Hepatocyte (in vitro differentiated cells): ENCODE data around the gene P4HA1. TPM values are rescaled to one million over a fixed set of nuclear protein-coding genes. Genes with fewer than 3 reads are reported as not detected.

Experiments
- DNase-seq: peaks from one replicate; pipeline ENCODE4 v3.0.0-alpha.2; 2016; ENCODE audit warnings: low spot score
- H2AFZ ChIP-seq: fragments of 200-600 bp; sonication (generic); 2 replicates; pipeline ENCODE4 v1.6.0; 2016; ENCODE audit warnings: antibody characterized with exemption, mild to moderate bottlenecking
- H3K27ac ChIP-seq: fragments of 200-600 bp; sonication (generic); 2 replicates; pipeline ENCODE4 v1.5.1; 2016; ENCODE audit warnings: mild to moderate bottlenecking
- H3K27me3 ChIP-seq: fragments of 200-600 bp; sonication (generic); 2 replicates; pipeline ENCODE4 v1.6.1; 2016
- H3K36me3 ChIP-seq: fragments of 200-600 bp; sonication (generic); replicated peaks from 2 replicates; pipeline ENCODE4 v1.5.1; 2016; ENCODE audit warnings: low read depth; ENCODE audit not compliant: insufficient read depth
- H3K4me1 ChIP-seq: fragments of 200-600 bp; sonication (generic); 2 replicates; pipeline ENCODE4 v1.5.1; 2016; ENCODE audit warnings: mild to moderate bottlenecking, moderate library complexity; ENCODE audit not compliant: insufficient read depth
- H3K4me2 ChIP-seq: fragments of 200-600 bp; sonication (generic); 2 replicates; pipeline ENCODE4 v1.6.0; 2016
- H3K4me3 ChIP-seq: fragments of 200-600 bp; sonication (generic); 2 replicates; pipeline ENCODE4 v1.5.1; 2016; ENCODE audit warnings: mild to moderate bottlenecking
- H3K79me2 ChIP-seq: fragments of 200-600 bp; sonication (generic); 2 replicates; pipeline ENCODE4 v1.6.0; 2017; ENCODE audit warnings: mild to moderate bottlenecking
- H3K9me2 ChIP-seq: fragments of 200-600 bp; sonication (generic); replicated peaks from 2 replicates; pipeline ENCODE4 v1.6.0; 2017; ENCODE audit warnings: mild to moderate bottlenecking; ENCODE audit not compliant: insufficient read depth
- H3K9me3 ChIP-seq: fragments of 200-600 bp; sonication (generic); 2 replicates; pipeline ENCODE4 v1.5.1; 2016; ENCODE audit warnings: low read depth, mild to moderate bottlenecking
- H4K20me1 ChIP-seq: fragments of 200-600 bp; sonication (generic); 2 replicates; pipeline ENCODE4 v1.6.0; 2016; ENCODE audit warnings: mild to moderate bottlenecking; ENCODE audit not compliant: insufficient read depth, poor library complexity, severe bottlenecking
- CTCF ChIP-seq: fragments of 200-600 bp; sonication (generic); IDR thresholded peaks from 2 replicates; pipeline ENCODE4 v1.5.1; 2016; ENCODE audit warnings: antibody characterized with exemption, mild to moderate bottlenecking; ENCODE audit not compliant: poor library complexity
- EZH2 ChIP-seq: fragments of 200-600 bp; sonication (generic); IDR thresholded peaks from 2 replicates; pipeline ENCODE4 v1.6.1; 2016; ENCODE audit warnings: antibody characterized with exemption, mild to moderate bottlenecking, borderline replicate concordance
- EZH2phosphoT487 ChIP-seq: fragments of 200-600 bp; sonication (generic); IDR thresholded peaks from one replicate; pipeline ENCODE4 v1.6.1; 2018; ENCODE audit warnings: antibody characterized with exemption, mild to moderate bottlenecking, low read depth, moderate library complexity; ENCODE audit not compliant: unreplicated experiment, severe bottlenecking
- WGBS: methylation state at CpG from one replicate; pipeline ENCODE4 v1.1.6; 2016; ENCODE audit warnings: low lambda C conversion rate; ENCODE audit errors: missing lambda C conversion rate; 5-methylcytosine and 5-hydroxymethylcytosine counted together
- polyA plus RNA-seq: library from polyadenylated mRNA; unstranded; fragments of >200 nt; fragmentation: Nextera tagmentation; extraction: Ambion mirVana; gene quantifications from 2 replicates; pipeline ENCODE4 v1.2.1, GENCODE V29; 2016
- total RNA-seq: library from RNA; depleted of rRNA; stranded (reverse); fragments of >200 nt; gene quantifications from 2 replicates; pipeline ENCODE4 v1.2.3, GENCODE V29; 2014

P4HA1 gene
- total and polyA plus RNA-seq, 2 experiments from 2014 or later, result 140 to 145 TPM

- Histone ChIP-seq H3K9me3 (no peaks in the 10 kb centered on the region), H3K4me1 (peaks cover 15% of the 10 kb centered on the region), H3K4me3 (peak overlapping the region; percentile 60), H2AFZ (no peak overlapping the region), H3K4me2 (peak overlapping the region; percentile 77), H3K36me3 (no peaks in the 10 kb centered on the region), H3K9me2 (no peaks in the 10 kb centered on the region), H4K20me1 (peaks cover 5% of the 10 kb centered on the region), H3K79me2 (peaks cover 56% of the 10 kb centered on the region), H3K27me3 (no peaks in the 10 kb centered on the region), H3K27ac (peak overlapping the region; percentile 94)
- TF ChIP-seq EZH2 (no peak), EZH2phosphoT487 (no peak)
- DNase-seq, result peak; percentile 15
- 44% methylated on average over 2 of the region's 2 CpGs for WGBS
These were observed 2.5 kb downstream of the P4HA1 start for GRCh38 chr10:73093922-73094850.

- 98% methylated on average over 3 of the region's 3 CpGs for WGBS
- no peaks in the 10 kb centered on the region for H3K9me2 ChIP-seq
- TF ChIP-seq EZH2phosphoT487 (no peak), CTCF (no peak), EZH2 (no peak)
- no peaks in the 10 kb centered on the region for H3K27me3 ChIP-seq
- no peak for DNase-seq
- no peak overlapping the region for H2AFZ ChIP-seq
- peaks cover 14% of the 10 kb centered on the region for H3K4me1 ChIP-seq
- H3K79me2 ChIP-seq, result peaks cover 70% of the 10 kb centered on the region
- H3K36me3 ChIP-seq, result no peaks in the 10 kb centered on the region
- H3K4me2 ChIP-seq, result no peak overlapping the region
- peaks cover 13% of the 10 kb centered on the region for H4K20me1 ChIP-seq
- H3K27ac ChIP-seq, result no peak overlapping the region
- no peaks in the 10 kb centered on the region for H3K9me3 ChIP-seq
- no peak overlapping the region for H3K4me3 ChIP-seq
These were observed 3.8 kb downstream of the P4HA1 start for GRCh38 chr10:73092830-73093229.

GRCh38 chr10:73088304-73088703 is 8.4 kb downstream of the P4HA1 start:
- Histone ChIP-seq H3K4me2 (no peak overlapping the region), H3K36me3 (no peaks in the 10 kb centered on the region), H3K9me2 (no peaks in the 10 kb centered on the region), H3K4me3 (no peak overlapping the region), H3K9me3 (no peaks in the 10 kb centered on the region), H2AFZ (no peak overlapping the region), H3K27me3 (no peaks in the 10 kb centered on the region), H3K27ac (no peak overlapping the region), H4K20me1 (peaks cover 20% of the 10 kb centered on the region), H3K79me2 (peaks cover 97% of the 10 kb centered on the region), H3K4me1 (no peaks in the 10 kb centered on the region)
- no peak for TF ChIP-seq EZH2phosphoT487
- no peak for TF ChIP-seq CTCF
- no peak for TF ChIP-seq EZH2
- DNase-seq, result no peak

GRCh38 chr10:73086816-73087215 is 9.8 kb downstream of the P4HA1 start:
- no peak overlapping the region for H3K4me2 ChIP-seq
- 83% methylated on average over 4 of the region's 4 CpGs for WGBS
- H3K36me3 ChIP-seq, result no peaks in the 10 kb centered on the region
- H3K27me3 ChIP-seq, result no peaks in the 10 kb centered on the region
- no peak overlapping the region for H3K27ac ChIP-seq
- H3K9me2 ChIP-seq, result no peaks in the 10 kb centered on the region
- no peak overlapping the region for H2AFZ ChIP-seq
- peaks cover 23% of the 10 kb centered on the region for H4K20me1 ChIP-seq
- no peaks in the 10 kb centered on the region for H3K4me1 ChIP-seq
- TF ChIP-seq EZH2phosphoT487, result no peak
- no peak for TF ChIP-seq EZH2
- no peak for TF ChIP-seq CTCF
- H3K79me2 ChIP-seq, result peaks cover 95% of the 10 kb centered on the region
- no peak overlapping the region for H3K4me3 ChIP-seq
- no peak for DNase-seq
- H3K9me3 ChIP-seq, result no peaks in the 10 kb centered on the region
